Upper lobe of left lung (tissue), 4 donors: ENCODE data around the gene SUFU.

Experiments used
- CTCF ChIP-seq, 6 experiments: fragments of 450-650 bp in 4 of 6; fragments of 200-600 bp in 2 of 6; sonication (generic) in 2 of 6; IDR thresholded peaks; one replicate each; pipeline ENCODE4 v1.5.1; 2016 to 2019; ENCODE audit warnings: antibody characterized with exemption in 6 of 6
- POLR2A ChIP-seq, 4 donors: fragments of 450-650 bp; IDR thresholded peaks; one replicate each; pipeline ENCODE4 v1.5.1; 2016 to 2017; ENCODE audit warnings: antibody characterized with exemption in 4 of 4, mild to moderate bottlenecking in 2 of 4
- POLR2AphosphoS5 ChIP-seq, 2 donors: sonication (generic); formaldehyde crosslinking; IDR thresholded peaks; one replicate each; pipeline ENCODE4 v1.5.1; 2017; ENCODE audit warnings: antibody characterized with exemption in 2 of 2

DNA sequence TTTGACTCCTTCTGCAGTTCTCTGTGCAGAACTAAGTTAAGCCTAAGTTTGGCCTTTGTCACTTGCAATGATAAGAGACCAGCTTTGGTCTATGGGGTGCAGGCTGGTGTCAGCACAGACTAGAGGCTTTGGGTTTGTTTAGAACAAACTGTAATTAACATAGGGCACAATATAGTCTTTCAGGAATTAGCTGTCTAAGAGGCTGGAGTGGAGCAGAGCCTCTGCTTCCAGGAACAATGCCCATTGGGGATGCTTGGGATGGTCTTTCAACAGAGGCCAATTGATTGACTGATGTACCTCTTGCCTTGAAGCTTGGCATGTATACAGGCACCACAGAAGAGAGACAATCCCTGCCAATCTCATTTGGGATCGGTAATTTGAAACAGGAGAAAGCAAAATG is 4.7 kb downstream of the SUFU start:
- no peak for TF ChIP-seq CTCF (IDR thresholded peaks at IDR 0.05)
- no peak for TF ChIP-seq POLR2AphosphoS5 (IDR thresholded peaks at IDR 0.05)
- TF ChIP-seq POLR2A (IDR thresholded peaks at IDR 0.05) = no peak
